ENCODE results near the gene GRPR.

The GRPR gene

GRCh38 chrX:16186380-16187007 is 63.1 kb downstream of the GRPR start:
- no peak for DNase-seq

GRCh38 chrX:16187024-16187760 is 63.8 kb downstream of the GRPR start:
- DNase-seq: no peak

- no peak for DNase-seq
These were observed 65.3 kb downstream of the GRPR start for GRCh38 chrX:16188687-16189086.

GRCh38 chrX:16191605-16192004 is 68.2 kb downstream of the GRPR start:
- no peak for DNase-seq

- DNase-seq: no peak
These were observed 73.5 kb downstream of the GRPR start for GRCh38 chrX:16196829-16197228.

GRCh38 chrX:16199343-16199742 is 76.0 kb downstream of the GRPR start:
- DNase-seq: no peak

GRCh38 chrX:16202943-16203342 is 79.6 kb downstream of the GRPR start:
- DNase-seq: no peak

All from activated CD4-positive, alpha-beta T cell treated with anti-CD3 and anti-CD28 coated beads for 1 hour (primary cell).